NT2/D1 (cell line): Measurements from ENCODE around the gene SLITRK4.

Experiments used
- YY1 ChIP-seq: IDR thresholded peaks from 2 replicates; pipeline ENCODE4 v1.6.1; 2011; ENCODE audit not compliant: insufficient read length, insufficient read depth
- ZNF274 ChIP-seq: IDR thresholded peaks from 2 replicates; pipeline ENCODE4 v1.6.1; 2011; ENCODE audit warnings: mild to moderate bottlenecking, low read depth, low read length

- TF ChIP-seq ZNF274 (no peak), YY1 (no peak)
These were observed 14.6 kb downstream of the SLITRK4 start for GRCh38 chrX:143621276-143621675.
